Astrocyte of the spinal cord (primary cell): ENCODE data around the gene TRIM39.

Source experiments
- DNase-seq: peaks from one replicate; pipeline ENCODE4 v3.0.0; 2011; ENCODE audit warnings: low read depth, low spot score
- H3K4me3 ChIP-seq: 2 replicates; pipeline ENCODE4 v1.5.1; 2011; ENCODE audit warnings: low read depth, mild to moderate bottlenecking, low read length, moderate library complexity
- in situ Hi-C: cut with HindIII; loops from 2 replicates; pipeline ENCODE4 v1.10.0; 2017; ENCODE audit warnings: low sequenced_read_pairs
- TF ChIP-seq, protein P1 (sequence below): IDR thresholded peaks from 2 replicates; pipeline ENCODE4 v1.5.1; 2012; ENCODE audit warnings: low read depth, mild to moderate bottlenecking, low read length, inconsistent platforms

TRIM39 gene

GRCh38 chr6:30340589-30341054, 13.9 kb downstream of the TRIM39 start:
- no peak overlapping the region for H3K4me3 ChIP-seq
- DNase-seq: no peak
- TF ChIP-seq, protein P1, sequence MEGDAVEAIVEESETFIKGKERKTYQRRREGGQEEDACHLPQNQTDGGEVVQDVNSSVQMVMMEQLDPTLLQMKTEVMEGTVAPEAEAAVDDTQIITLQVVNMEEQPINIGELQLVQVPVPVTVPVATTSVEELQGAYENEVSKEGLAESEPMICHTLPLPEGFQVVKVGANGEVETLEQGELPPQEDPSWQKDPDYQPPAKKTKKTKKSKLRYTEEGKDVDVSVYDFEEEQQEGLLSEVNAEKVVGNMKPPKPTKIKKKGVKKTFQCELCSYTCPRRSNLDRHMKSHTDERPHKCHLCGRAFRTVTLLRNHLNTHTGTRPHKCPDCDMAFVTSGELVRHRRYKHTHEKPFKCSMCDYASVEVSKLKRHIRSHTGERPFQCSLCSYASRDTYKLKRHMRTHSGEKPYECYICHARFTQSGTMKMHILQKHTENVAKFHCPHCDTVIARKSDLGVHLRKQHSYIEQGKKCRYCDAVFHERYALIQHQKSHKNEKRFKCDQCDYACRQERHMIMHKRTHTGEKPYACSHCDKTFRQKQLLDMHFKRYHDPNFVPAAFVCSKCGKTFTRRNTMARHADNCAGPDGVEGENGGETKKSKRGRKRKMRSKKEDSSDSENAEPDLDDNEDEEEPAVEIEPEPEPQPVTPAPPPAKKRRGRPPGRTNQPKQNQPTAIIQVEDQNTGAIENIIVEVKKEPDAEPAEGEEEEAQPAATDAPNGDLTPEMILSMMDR: no peak
- in situ Hi-C loops: no loop called here

- TF ChIP-seq, protein P1: no peak
- no peak overlapping the region for H3K4me3 ChIP-seq
- in situ Hi-C loops: no loop called here
- DNase-seq: no peak
Measured at GRCh38 chr6:30341218-30341617, 14.5 kb downstream of the TRIM39 start.

DNA sequence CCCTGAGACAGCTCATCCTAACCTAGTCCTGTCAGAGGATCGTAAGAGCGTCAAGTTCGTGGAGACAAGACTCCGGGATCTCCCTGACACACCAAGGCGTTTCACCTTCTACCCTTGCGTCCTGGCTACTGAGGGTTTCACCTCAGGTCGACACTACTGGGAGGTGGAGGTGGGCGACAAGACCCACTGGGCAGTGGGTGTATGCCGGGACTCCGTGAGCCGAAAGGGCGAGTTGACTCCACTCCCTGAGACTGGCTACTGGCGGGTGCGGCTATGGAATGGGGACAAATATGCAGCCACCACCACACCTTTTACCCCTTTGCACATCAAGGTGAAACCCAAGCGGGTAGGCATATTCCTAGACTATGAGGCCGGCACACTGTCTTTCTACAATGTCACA, 15.0 kb downstream of the TRIM39 start:
- H3K4me3 ChIP-seq: no peak overlapping the region
- in situ Hi-C loops: no loop called here

GRCh38 chr6:30344191-30344867, 17.6 kb downstream of the TRIM39 start:
- DNase-seq: no peak
- TF ChIP-seq, protein P1: no peak
- H3K4me3 ChIP-seq: no peak overlapping the region
- in situ Hi-C loops: no loop called here

More for the DNA sequence above, 15.0 kb downstream of the TRIM39 start:
- no peak for DNase-seq
- TF ChIP-seq, protein P1: no peak

GRCh38 chr6:30344868-30345671, 18.3 kb downstream of the TRIM39 start, which contains the start of gene RPP21:
RPP21 (plus strand) TSS chr6:30345156; CDS start chr6:30345172, 16 bp downstream.
- in situ Hi-C loops: no loop called here
- TF ChIP-seq, protein P1: no peak
- peak; percentile 82 for DNase-seq
- peak within 1 kb of the TSS; percentile 84 for H3K4me3 ChIP-seq

DNA sequence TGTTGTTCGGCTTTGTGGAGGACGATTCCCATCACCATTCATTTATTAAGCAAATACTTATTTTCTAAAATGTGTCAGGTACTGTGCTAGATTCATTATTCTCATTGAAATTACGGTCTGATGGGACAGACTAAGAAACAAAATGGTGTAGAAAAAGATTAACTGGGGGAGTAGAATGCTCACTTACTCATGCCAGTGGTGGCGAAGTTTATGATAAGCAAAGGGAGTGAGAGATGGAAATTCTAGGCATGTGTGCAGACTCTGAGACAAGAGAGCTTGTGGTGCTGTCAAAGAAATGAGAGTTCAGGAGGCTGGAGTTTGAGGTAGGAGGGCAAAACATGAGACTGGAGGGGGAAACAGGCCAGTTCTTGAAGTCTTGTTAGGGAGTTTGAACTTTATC, 19.1 kb downstream of the TRIM39 start:
- DNase-seq: no peak
- in situ Hi-C loops: no loop called here
- TF ChIP-seq, protein P1: no peak
- peak overlapping the region; percentile 84 for H3K4me3 ChIP-seq
